Measurements from ENCODE around the gene SLC2A13. TPM values are rescaled to one million over a fixed set of nuclear protein-coding genes. Genes with fewer than 3 reads are reported as not detected.

SLC2A13 gene
- total RNA-seq, 2 donors from 2014 or later: 14.5 to 20.0 TPM

GRCh38 chr12:40138526-40138925 lies 32.6 kb upstream of the SLC2A13 start:
- no peak overlapping the region for H3K27ac ChIP-seq
- H3K27me3 ChIP-seq (replicated peaks; ENCODE audit: insufficient read depth): no peaks in the 10 kb centered on the region
- no peaks in the 10 kb centered on the region for H3K9me3 ChIP-seq
- TF ChIP-seq, protein P1, sequence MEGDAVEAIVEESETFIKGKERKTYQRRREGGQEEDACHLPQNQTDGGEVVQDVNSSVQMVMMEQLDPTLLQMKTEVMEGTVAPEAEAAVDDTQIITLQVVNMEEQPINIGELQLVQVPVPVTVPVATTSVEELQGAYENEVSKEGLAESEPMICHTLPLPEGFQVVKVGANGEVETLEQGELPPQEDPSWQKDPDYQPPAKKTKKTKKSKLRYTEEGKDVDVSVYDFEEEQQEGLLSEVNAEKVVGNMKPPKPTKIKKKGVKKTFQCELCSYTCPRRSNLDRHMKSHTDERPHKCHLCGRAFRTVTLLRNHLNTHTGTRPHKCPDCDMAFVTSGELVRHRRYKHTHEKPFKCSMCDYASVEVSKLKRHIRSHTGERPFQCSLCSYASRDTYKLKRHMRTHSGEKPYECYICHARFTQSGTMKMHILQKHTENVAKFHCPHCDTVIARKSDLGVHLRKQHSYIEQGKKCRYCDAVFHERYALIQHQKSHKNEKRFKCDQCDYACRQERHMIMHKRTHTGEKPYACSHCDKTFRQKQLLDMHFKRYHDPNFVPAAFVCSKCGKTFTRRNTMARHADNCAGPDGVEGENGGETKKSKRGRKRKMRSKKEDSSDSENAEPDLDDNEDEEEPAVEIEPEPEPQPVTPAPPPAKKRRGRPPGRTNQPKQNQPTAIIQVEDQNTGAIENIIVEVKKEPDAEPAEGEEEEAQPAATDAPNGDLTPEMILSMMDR (IDR thresholded peaks at IDR 0.05): no peak
- H3K36me3 ChIP-seq: no peaks in the 10 kb centered on the region
- DNase-seq (ENCODE audit: low spot score) (no peak), ATAC-seq (ENCODE audit: insufficient number of reproducible peaks, low FRiP score, low read depth) (no peak)
- H3K4me3 ChIP-seq: no peak overlapping the region
- no peaks in the 10 kb centered on the region for H3K4me1 ChIP-seq (ENCODE audit: control insufficient read depth in 1 of 2, low read depth in 2 of 2)

- Histone ChIP-seq H3K27me3 (replicated peaks; ENCODE audit: insufficient read depth) (no peaks in the 10 kb centered on the region), H3K27ac (no peak overlapping the region), H3K4me3 (no peak overlapping the region), H3K9me3 (no peaks in the 10 kb centered on the region), H3K36me3 (no peaks in the 10 kb centered on the region), H3K4me1 (ENCODE audit: control insufficient read depth in 1 of 2, low read depth in 2 of 2) (no peaks in the 10 kb centered on the region)
- TF ChIP-seq, protein P1 (IDR thresholded peaks at IDR 0.05): no peak
- no peak for ATAC-seq (ENCODE audit: insufficient number of reproducible peaks, low FRiP score, low read depth)
- DNase-seq (ENCODE audit: low spot score): no peak
Observed at GRCh38 chr12:40137252-40137651, 31.4 kb upstream of the SLC2A13 start.

GRCh38 chr12:40127408-40127807 lies 21.5 kb upstream of the SLC2A13 start:
- no peak for DNase-seq (ENCODE audit: low spot score)
- no peaks in the 10 kb centered on the region for H3K9me3 ChIP-seq
- ATAC-seq (ENCODE audit: insufficient number of reproducible peaks, low FRiP score, low read depth): no peak
- no peak overlapping the region for H3K4me3 ChIP-seq
- H3K4me1 ChIP-seq (ENCODE audit: control insufficient read depth in 1 of 2, low read depth in 2 of 2): no peaks in the 10 kb centered on the region
- no peak overlapping the region for H3K27ac ChIP-seq
- no peaks in the 10 kb centered on the region for H3K36me3 ChIP-seq
- no peaks in the 10 kb centered on the region for H3K27me3 ChIP-seq (replicated peaks; ENCODE audit: insufficient read depth)
- TF ChIP-seq, protein P1 (IDR thresholded peaks at IDR 0.05): no peak

- TF ChIP-seq, protein P1 (IDR thresholded peaks at IDR 0.05): no peak
- no peaks in the 10 kb centered on the region for H3K27me3 ChIP-seq (replicated peaks; ENCODE audit: insufficient read depth)
- no peaks in the 10 kb centered on the region for H3K4me1 ChIP-seq (ENCODE audit: control insufficient read depth in 1 of 2, low read depth in 2 of 2)
- DNase-seq (ENCODE audit: low spot score) (no peak), ATAC-seq (ENCODE audit: insufficient number of reproducible peaks, low FRiP score, low read depth) (no peak)
- no peaks in the 10 kb centered on the region for H3K9me3 ChIP-seq
- H3K27ac ChIP-seq: no peak overlapping the region
- H3K36me3 ChIP-seq: no peaks in the 10 kb centered on the region
- H3K4me3 ChIP-seq: no peak overlapping the region
Observed at GRCh38 chr12:40123496-40123895, 17.6 kb upstream of the SLC2A13 start.

DNA sequence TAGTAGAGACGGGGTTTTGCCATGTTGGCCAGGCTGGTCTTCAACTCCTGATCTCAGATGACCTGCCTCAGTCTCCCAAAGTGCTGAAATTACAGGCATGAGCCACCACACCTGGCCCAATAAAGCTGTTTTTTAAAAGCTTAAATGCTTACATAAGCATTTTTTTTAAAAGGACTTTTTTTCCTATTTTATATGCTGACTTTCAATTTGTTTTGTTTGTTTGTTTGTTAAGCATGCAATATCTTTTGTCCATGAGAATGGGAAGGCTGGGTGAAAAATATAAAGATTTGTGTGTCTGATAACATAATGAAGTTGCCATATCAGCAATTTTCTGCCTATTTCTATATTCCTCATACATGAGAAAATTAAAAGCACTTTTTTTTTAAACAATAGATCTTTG lies 17.0 kb upstream of the SLC2A13 start:
- Histone ChIP-seq H3K27me3 (replicated peaks; ENCODE audit: insufficient read depth) (no peaks in the 10 kb centered on the region), H3K4me3 (no peak overlapping the region), H3K9me3 (no peaks in the 10 kb centered on the region), H3K4me1 (ENCODE audit: control insufficient read depth in 1 of 2, low read depth in 2 of 2) (no peaks in the 10 kb centered on the region), H3K36me3 (no peaks in the 10 kb centered on the region), H3K27ac (no peak overlapping the region)
- TF ChIP-seq, protein P1 (IDR thresholded peaks at IDR 0.05): no peak
- DNase-seq (ENCODE audit: low spot score) (no peak), ATAC-seq (ENCODE audit: insufficient number of reproducible peaks, low FRiP score, low read depth) (no peak)

Measured in thoracic aorta (tissue), 2 donors.